GM12878 (cell line): ENCODE measurements around the gene MAMDC2. TPM values are rescaled to one million over a fixed set of nuclear protein-coding genes. Genes with fewer than 3 reads are reported as not detected.

Experiments
- ATAC-seq: fragments of 200-7000 bp; cut with Tn5 transposase; 3 replicates; pipeline ENCODE4 v1.9.1; 2020; ENCODE audit warnings: mild to moderate bottlenecking, moderate library complexity
- BruUV-seq: library from RNA; stranded (reverse); fragments of 400-500 nt; replicated peaks from 2 replicates; lab custom pipeline; 2021; lab: Mats Ljungman, UMichigan
- CTCF ChIA-PET: fragments of 300-600 bp; sonication (Branson Sonifier 250); formaldehyde crosslinking; extraction: SDS; loops from one replicate; lab custom pipeline; 2021; ENCODE audit warnings: inconsistent platforms; lab: Yijun Ruan, JAX
- POLR2A ChIA-PET: fragments of 350-600 bp; formaldehyde crosslinking; extraction: SDS; loops from one replicate; lab custom pipeline; 2021; ENCODE audit warnings: inconsistent platforms; lab: Charles Lee
- RAD21 ChIA-PET: fragments of 300-600 bp; sonication (Branson Sonifier 250); formaldehyde crosslinking; loops from one replicate; lab custom pipeline; 2023; ENCODE audit warnings: antibody characterized with exemption; ENCODE audit not compliant: unreplicated experiment; lab: Charles Lee
- SMC1A ChIA-PET: fragments of 300-600 bp; sonication (Branson Sonifier 250); formaldehyde crosslinking; loops from one replicate; lab custom pipeline; 2023; ENCODE audit not compliant: unreplicated experiment, uncharacterized antibody; lab: Charles Lee
- DNase-seq: peaks from one replicate; pipeline ENCODE4 v3.0.0-alpha.2; 2011; ENCODE audit warnings: low read depth, low spot score
- FAIRE-seq: peaks from 3 replicates; lab custom pipeline; 2011; peaks lifted over from hg19 to GRCh38; lab: Jason Lieb, UNC
- H2AFZ ChIP-seq: 2 replicates; pipeline ENCODE4 v1.6.0; 2011; ENCODE audit warnings: low read depth, low read length, control low read depth; ENCODE audit not compliant: control insufficient read depth
- H3K27ac ChIP-seq: 2 replicates; pipeline ENCODE4 v1.5.1; 2011; ENCODE audit warnings: control low read depth; ENCODE audit not compliant: control insufficient read depth, insufficient read depth
- H3K27me3 ChIP-seq, 2 experiments: replicated peaks in 1 of 2; 2 replicates each; pipeline versions ENCODE4 v1.6.0 to v1.6.1; 2011; ENCODE audit warnings: low read length in 1 of 2; ENCODE audit not compliant: control insufficient read depth in 2 of 2, insufficient read depth in 2 of 2
- H3K36me3 ChIP-seq, 2 experiments: 2 replicates each; pipeline ENCODE4 v1.5.1; 2011; ENCODE audit warnings: low read length in 1 of 2; ENCODE audit not compliant: control insufficient read depth in 2 of 2, insufficient read depth in 2 of 2
- H3K4me1 ChIP-seq: 2 replicates; pipeline ENCODE4 v1.6.1; 2011; ENCODE audit warnings: mild to moderate bottlenecking, low read length, moderate library complexity, mixed read lengths; ENCODE audit not compliant: control insufficient read depth, insufficient read depth
- H3K4me2 ChIP-seq: 2 replicates; pipeline ENCODE4 v1.6.0; 2011; ENCODE audit warnings: control low read depth; ENCODE audit not compliant: control insufficient read depth, insufficient read depth
- H3K4me3 ChIP-seq: fragments of 200-600 bp; sonication (generic); 2 replicates; pipeline ENCODE4 v1.5.1; 2016
- H3K79me2 ChIP-seq: 2 replicates; pipeline ENCODE4 v1.6.0; 2011; ENCODE audit warnings: low read length; ENCODE audit not compliant: control insufficient read depth, insufficient read depth
- H3K9ac ChIP-seq: 2 replicates; pipeline ENCODE4 v1.8.0; 2011; ENCODE audit warnings: low read length, control low read depth, mixed read lengths; ENCODE audit not compliant: control insufficient read depth, insufficient read depth
- H3K9me3 ChIP-seq: replicated peaks from 3 replicates; pipeline ENCODE4 v1.5.1; 2011; ENCODE audit warnings: mild to moderate bottlenecking, low read length; ENCODE audit not compliant: control insufficient read depth, insufficient read depth
- H4K20me1 ChIP-seq: 2 replicates; pipeline ENCODE4 v1.6.0; 2011; ENCODE audit not compliant: control insufficient read depth, insufficient read depth
- ASH2L ChIP-seq: fragments of 300-600, 200-600 bp; sonication (generic); IDR thresholded peaks from 2 replicates; pipeline ENCODE4 v1.6.1; 2017; ENCODE audit warnings: low read depth, mild to moderate bottlenecking, borderline replicate concordance
- CREB1 ChIP-seq: IDR thresholded peaks from 2 replicates; pipeline ENCODE4 v1.6.1; 2012; ENCODE audit warnings: low read depth, mild to moderate bottlenecking, inconsistent platforms
- EP300 ChIP-seq, 2 experiments: fragments of 150-350 bp in 1 of 2; IDR thresholded peaks; 2 replicates each; pipeline ENCODE4 v1.6.1; 2011 to 2012; ENCODE audit warnings: low read depth in 2 of 2, low read length in 2 of 2, borderline replicate concordance in 1 of 2, improper control_type of control experiment in 1 of 2, inconsistent platforms in 1 of 2; ENCODE audit not compliant: control insufficient read depth in 1 of 2
- GABPA ChIP-seq: IDR thresholded peaks from 2 replicates; pipeline ENCODE4 v1.6.1; 2014; ENCODE audit warnings: antibody characterized with exemption, low read depth, mild to moderate bottlenecking, inconsistent platforms
- MXI1 ChIP-seq: fragments of 150-350 bp; IDR thresholded peaks from 2 replicates; pipeline ENCODE4 v1.6.1; 2011; ENCODE audit warnings: low read depth, mild to moderate bottlenecking, inconsistent platforms, low read length, improper control_type of control experiment
- NBN ChIP-seq: fragments of 450-650 bp; IDR thresholded peaks from 2 replicates; pipeline ENCODE4 v1.6.1; 2016
- RFX5 ChIP-seq: IDR thresholded peaks from 2 replicates; pipeline ENCODE4 v1.6.1; 2011; ENCODE audit warnings: low read depth, low read length, improper control_type of control experiment
- SRF ChIP-seq, 2 experiments: IDR thresholded peaks; 2 replicates each; pipeline ENCODE4 v1.6.1; 2011; ENCODE audit warnings: low read depth in 2 of 2, low read length in 2 of 2, mild to moderate bottlenecking in 1 of 2, moderate library complexity in 1 of 2
- USF1 ChIP-seq: IDR thresholded peaks from 2 replicates; pipeline ENCODE4 v1.6.1; 2011; ENCODE audit warnings: borderline replicate concordance, low read depth, mild to moderate bottlenecking, moderate library complexity, mixed read lengths, low read length; ENCODE audit not compliant: insufficient read depth; ENCODE audit errors: extremely low read length
- ZNF24 ChIP-seq: fragments of 450-650 bp; IDR thresholded peaks from 2 replicates; pipeline ENCODE4 v1.6.1; 2017; ENCODE audit warnings: antibody characterized with exemption, mild to moderate bottlenecking
- ZNF274 ChIP-seq: IDR thresholded peaks from one replicate; pipeline ENCODE4 v1.8.0; 2011; ENCODE audit not compliant: insufficient read length, insufficient read depth
- WGBS: methylation state at CpG from one replicate; pipeline ENCODE4 v1.1.6; 2016; ENCODE audit warnings: low lambda C conversion rate; ENCODE audit not compliant: insufficient replicate concordance, insufficient coverage; ENCODE audit errors: missing lambda C conversion rate; 5-methylcytosine and 5-hydroxymethylcytosine counted together
- in situ Hi-C: fragments of 300-500 bp; cut with MboI; formaldehyde crosslinking; loops from 9 replicates; pipeline ENCODE4 v1.14.3; 2018; ENCODE audit warnings: mixed read lengths
- intact Hi-C: fragments of 100-400 bp; cut with micrococcal nuclease; formaldehyde crosslinking; loops from one replicate; pipeline ENCODE4 v1.14.2; 2022; ENCODE audit not compliant: unreplicated experiment
- polyA plus RNA-seq, 11 experiments: library from polyadenylated mRNA; depleted of rRNA in 4 of 11; unstranded in 6 of 11; stranded (reverse) in 5 of 11; fragments of >200 nt; fragmentation: Nextera tagmentation in 4 of 11; fragmentation: Illumina TruSeq in 1 of 11; extraction: Ambion mirVana in 4 of 11; extraction: Trizol in 1 of 11; gene quantifications; 1 replicate in 1 of 11; 2 replicates in 10 of 11; pipeline versions ENCODE4 v1.2.1 to v1.2.3, GENCODE V29; 2011 to 2016; ENCODE audit warnings: inconsistent platforms in 2 of 11, missing spikeins in 2 of 11, low read depth in 1 of 11
- total RNA-seq, 4 experiments: library from RNA; depleted of rRNA in 3 of 4; stranded (reverse); fragments of >200 nt in 3 of 4; fragmentation: Illumina TruSeq in 1 of 4; extraction: Trizol in 1 of 4; gene quantifications; 2 replicates each; pipeline versions ENCODE4 v1.2.1 to v1.2.3, GENCODE V29; 2013 to 2021
- TF ChIP-seq, protein P1 (sequence below): fragments of 450-650 bp; IDR thresholded peaks from 2 replicates; pipeline ENCODE4 v1.6.1; 2017; ENCODE audit warnings: mild to moderate bottlenecking, moderate library complexity

Gene MAMDC2
- total and polyA plus RNA-seq, 10 of the 15 experiments (the other 5 are each of a cell fraction or from before 2014, with no cell fraction given), result 0.01 to 0.09 TPM; not detected in 8

DNA sequence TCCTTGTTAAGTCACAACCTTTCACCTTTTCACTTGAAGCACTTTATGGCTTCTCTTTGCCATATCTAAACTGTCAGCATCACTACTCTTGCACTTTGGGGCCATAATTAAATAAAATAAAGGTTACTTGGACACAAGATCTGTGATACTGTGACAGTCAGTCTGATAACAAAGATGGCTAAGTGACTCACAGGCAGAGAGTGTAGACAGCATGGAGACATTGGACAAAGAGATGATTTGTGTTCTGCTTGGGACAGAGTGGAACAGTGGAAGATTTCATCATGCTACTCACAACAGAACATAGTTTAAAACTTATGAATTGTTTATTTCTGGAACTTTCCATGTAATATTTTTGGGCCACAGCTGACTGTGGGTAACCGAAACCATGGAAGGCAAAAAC, 133.5 kb downstream of the MAMDC2 start:
- RAD21 ChIA-PET, result no interaction called here
- CTCF ChIA-PET, result no interaction called here
- in situ Hi-C loops, result no loop called here

GRCh38 chr9:70192707-70193106, 149.1 kb downstream of the MAMDC2 start:
- in situ Hi-C loops, result no loop called here
- no peak overlapping the region for H3K4me2 ChIP-seq
- TF ChIP-seq ZNF24 (no peak), ASH2L (no peak), MXI1 (no peak), USF1 (no peak), CREB1 (no peak), RFX5 (no peak), GABPA (no peak), SRF (IDR thresholded peaks at IDR 0.05; ENCODE audit: low read depth in 2 of 2, low read length in 2 of 2) (no peak), NBN (no peak)
- TF ChIP-seq, protein P1, sequence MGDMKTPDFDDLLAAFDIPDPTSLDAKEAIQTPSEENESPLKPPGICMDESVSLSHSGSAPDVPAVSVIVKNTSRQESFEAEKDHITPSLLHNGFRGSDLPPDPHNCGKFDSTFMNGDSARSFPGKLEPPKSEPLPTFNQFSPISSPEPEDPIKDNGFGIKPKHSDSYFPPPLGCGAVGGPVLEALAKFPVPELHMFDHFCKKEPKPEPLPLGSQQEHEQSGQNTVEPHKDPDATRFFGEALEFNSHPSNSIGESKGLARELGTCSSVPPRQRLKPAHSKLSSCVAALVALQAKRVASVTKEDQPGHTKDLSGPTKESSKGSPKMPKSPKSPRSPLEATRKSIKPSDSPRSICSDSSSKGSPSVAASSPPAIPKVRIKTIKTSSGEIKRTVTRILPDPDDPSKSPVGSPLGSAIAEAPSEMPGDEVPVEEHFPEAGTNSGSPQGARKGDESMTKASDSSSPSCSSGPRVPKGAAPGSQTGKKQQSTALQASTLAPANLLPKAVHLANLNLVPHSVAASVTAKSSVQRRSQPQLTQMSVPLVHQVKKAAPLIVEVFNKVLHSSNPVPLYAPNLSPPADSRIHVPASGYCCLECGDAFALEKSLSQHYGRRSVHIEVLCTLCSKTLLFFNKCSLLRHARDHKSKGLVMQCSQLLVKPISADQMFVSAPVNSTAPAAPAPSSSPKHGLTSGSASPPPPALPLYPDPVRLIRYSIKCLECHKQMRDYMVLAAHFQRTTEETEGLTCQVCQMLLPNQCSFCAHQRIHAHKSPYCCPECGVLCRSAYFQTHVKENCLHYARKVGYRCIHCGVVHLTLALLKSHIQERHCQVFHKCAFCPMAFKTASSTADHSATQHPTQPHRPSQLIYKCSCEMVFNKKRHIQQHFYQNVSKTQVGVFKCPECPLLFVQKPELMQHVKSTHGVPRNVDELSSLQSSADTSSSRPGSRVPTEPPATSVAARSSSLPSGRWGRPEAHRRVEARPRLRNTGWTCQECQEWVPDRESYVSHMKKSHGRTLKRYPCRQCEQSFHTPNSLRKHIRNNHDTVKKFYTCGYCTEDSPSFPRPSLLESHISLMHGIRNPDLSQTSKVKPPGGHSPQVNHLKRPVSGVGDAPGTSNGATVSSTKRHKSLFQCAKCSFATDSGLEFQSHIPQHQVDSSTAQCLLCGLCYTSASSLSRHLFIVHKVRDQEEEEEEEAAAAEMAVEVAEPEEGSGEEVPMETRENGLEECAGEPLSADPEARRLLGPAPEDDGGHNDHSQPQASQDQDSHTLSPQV, result no peak

More for the DNA sequence above, 133.5 kb downstream of the MAMDC2 start:
- no peak overlapping the region for H3K4me2 ChIP-seq
- H3K9ac ChIP-seq, result no peak overlapping the region
- intact Hi-C loops, result loop anchor here (10.0 kb wide), 1 partner anchor 58 kb away; no protein-coding TSS in a partner anchor
- no peak overlapping the region for H3K4me3 ChIP-seq
- TF ChIP-seq ZNF274 (no peak), EP300 (IDR thresholded peaks at IDR 0.05; ENCODE audit: borderline replicate concordance in 1 of 2, control insufficient read depth in 1 of 2, low read depth in 2 of 2, low read length in 2 of 2) (no peak)
- no peaks in the 10 kb centered on the region for H3K4me1 ChIP-seq
- no peak for FAIRE-seq
- no TSS peak for BruUV-seq
- H3K79me2 ChIP-seq, result no peaks in the 10 kb centered on the region
- no peaks in the 10 kb centered on the region for H4K20me1 ChIP-seq
- ATAC-seq, result no peak
- no peak overlapping the region for H2AFZ ChIP-seq
- no peak overlapping the region for H3K27ac ChIP-seq
- SMC1A ChIA-PET, result interaction anchor here (1.0 kb wide), 1 partner anchor 125 kb away, joined by 4 read pairs; no protein-coding TSS in a partner anchor
- no peaks in the 10 kb centered on the region for H3K27me3 ChIP-seq
- POLR2A ChIA-PET, result no interaction called here
- no peaks in the 10 kb centered on the region for H3K9me3 ChIP-seq
- 81% methylated on average over 1 of the region's 1 CpG for WGBS
- no peaks in the 10 kb centered on the region for H3K36me3 ChIP-seq
- DNase-seq, result no peak

More at GRCh38 chr9:70192707-70193106, 149.1 kb downstream of the MAMDC2 start:
- FAIRE-seq, result no peak
- SMC1A ChIA-PET, result no interaction called here
- Histone ChIP-seq H3K79me2 (no peaks in the 10 kb centered on the region), H3K4me3 (no peak overlapping the region), H3K9ac (no peak overlapping the region), H3K9me3 (no peaks in the 10 kb centered on the region), H2AFZ (no peak overlapping the region), H3K27ac (no peak overlapping the region), H4K20me1 (no peaks in the 10 kb centered on the region), H3K27me3 (no peaks in the 10 kb centered on the region; a peak in 1 of 4 replicates), H3K4me1 (no peaks in the 10 kb centered on the region), H3K36me3 (no peaks in the 10 kb centered on the region)
- POLR2A ChIA-PET, result no interaction called here
- ATAC-seq, result no peak
- RAD21 ChIA-PET, result no interaction called here
- CTCF ChIA-PET, result no interaction called here
- DNase-seq, result no peak
- intact Hi-C loops, result no loop called here
- BruUV-seq, result no TSS peak
- WGBS, result 0% methylated on average over 2 of the region's 2 CpGs
